ENCODE measurements around the gene LTB4R.

- no peak for TF ChIP-seq POLR2A (IDR thresholded peaks at IDR 0.05)
- no peak for TF ChIP-seq CTCF (IDR thresholded peaks at IDR 0.05)
- TF ChIP-seq EP300 (IDR thresholded peaks at IDR 0.05): no peak
Observed at GRCh38 chr14:24315243-24315806, 4.0 kb downstream of the LTB4R start.
